Measurements from ENCODE around the gene C18orf63. TPM values are rescaled to one million over a fixed set of nuclear protein-coding genes. Genes with fewer than 3 reads are reported as not detected.

The C18orf63 gene
- total RNA-seq, 1 experiment from 2014 or later: not detected

DNA sequence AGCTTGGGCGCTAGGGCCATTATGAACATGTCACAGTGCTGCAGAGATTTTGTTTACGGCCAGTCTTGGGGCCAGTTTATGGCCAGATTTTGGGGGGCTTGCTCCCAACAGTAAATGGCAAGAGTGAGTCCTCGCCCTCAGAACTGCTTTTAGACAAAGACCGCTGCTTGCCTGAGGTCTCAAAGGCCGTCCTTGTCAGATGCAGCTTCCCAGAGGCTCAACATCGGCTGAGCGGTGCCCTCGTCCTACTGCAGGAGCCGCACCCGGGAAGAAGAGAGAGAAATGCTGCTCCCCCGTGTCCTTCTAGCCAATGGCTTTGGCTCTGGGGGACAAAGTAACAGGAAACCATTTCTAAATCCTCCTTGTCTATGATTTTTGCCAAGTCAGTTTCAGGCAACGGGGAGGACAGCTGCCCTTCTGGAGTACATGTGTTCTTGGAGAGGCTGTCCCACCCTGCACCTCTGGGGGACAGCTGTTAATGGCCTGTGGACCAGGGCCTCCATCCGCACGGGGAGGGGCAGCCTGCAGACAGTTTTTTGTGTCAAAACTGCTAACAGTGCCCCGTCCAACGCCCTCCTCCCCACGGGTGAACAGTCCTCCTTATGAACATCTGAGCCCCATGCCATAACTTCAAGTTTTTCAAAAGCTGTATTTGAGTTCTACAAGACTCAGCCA lies 66.1 kb downstream of the C18orf63 start:
- BruUV-seq (replicated peaks): no TSS peak
- CTCF ChIA-PET: no interaction called here
- TF ChIP-seq, protein P1, sequence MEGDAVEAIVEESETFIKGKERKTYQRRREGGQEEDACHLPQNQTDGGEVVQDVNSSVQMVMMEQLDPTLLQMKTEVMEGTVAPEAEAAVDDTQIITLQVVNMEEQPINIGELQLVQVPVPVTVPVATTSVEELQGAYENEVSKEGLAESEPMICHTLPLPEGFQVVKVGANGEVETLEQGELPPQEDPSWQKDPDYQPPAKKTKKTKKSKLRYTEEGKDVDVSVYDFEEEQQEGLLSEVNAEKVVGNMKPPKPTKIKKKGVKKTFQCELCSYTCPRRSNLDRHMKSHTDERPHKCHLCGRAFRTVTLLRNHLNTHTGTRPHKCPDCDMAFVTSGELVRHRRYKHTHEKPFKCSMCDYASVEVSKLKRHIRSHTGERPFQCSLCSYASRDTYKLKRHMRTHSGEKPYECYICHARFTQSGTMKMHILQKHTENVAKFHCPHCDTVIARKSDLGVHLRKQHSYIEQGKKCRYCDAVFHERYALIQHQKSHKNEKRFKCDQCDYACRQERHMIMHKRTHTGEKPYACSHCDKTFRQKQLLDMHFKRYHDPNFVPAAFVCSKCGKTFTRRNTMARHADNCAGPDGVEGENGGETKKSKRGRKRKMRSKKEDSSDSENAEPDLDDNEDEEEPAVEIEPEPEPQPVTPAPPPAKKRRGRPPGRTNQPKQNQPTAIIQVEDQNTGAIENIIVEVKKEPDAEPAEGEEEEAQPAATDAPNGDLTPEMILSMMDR (IDR thresholded peaks at IDR 0.05; ENCODE audit: unreplicated experiment): no peak
- Mint-ChIP-seq H3K4me3 (ENCODE audit: low read depth, unreplicated experiment) (no peak overlapping the region), H3K4me1 (ENCODE audit: low read depth, unreplicated experiment) (no peaks in the 10 kb centered on the region), H3K27me3 (ENCODE audit: unreplicated experiment) (peaks cover 47% of the 10 kb centered on the region), H3K9me3 (ENCODE audit: low read depth, unreplicated experiment) (no peaks in the 10 kb centered on the region), H3K27ac (ENCODE audit: unreplicated experiment) (no peak overlapping the region), H3K36me3 (ENCODE audit: insufficient read depth, unreplicated experiment) (no peaks in the 10 kb centered on the region)
- intact Hi-C loops (cut with micrococcal nuclease; ENCODE audit: unreplicated experiment): no loop called here
- no peak for DNase-seq

DNA sequence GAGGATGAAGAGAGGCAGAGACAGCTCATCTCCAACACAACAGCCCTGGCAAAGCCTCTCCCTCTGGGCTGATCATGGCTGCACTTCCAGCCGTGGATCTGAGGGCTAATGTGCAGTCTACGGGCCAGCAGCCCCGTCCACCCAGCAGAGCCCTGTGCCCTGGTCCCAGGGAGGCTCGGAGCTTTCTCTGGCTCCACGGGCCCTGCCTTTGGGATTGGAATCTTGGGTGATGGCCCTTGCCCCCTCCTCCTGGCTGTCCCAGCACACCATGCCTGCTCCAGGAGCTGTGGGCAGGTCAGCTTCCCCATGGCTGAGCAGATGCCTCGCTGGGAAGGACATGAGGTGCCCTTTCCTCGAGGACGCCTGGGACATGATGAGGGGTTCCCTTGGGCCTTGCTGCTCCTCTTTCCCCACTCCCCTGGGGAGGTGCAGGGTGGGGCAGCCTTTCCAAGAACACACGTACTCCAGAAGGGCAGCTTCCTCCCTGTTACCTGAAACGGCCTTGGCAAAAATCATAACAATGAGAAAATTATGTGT lies 66.9 kb downstream of the C18orf63 start:
- no peaks in the 10 kb centered on the region for H3K4me1 Mint-ChIP-seq (ENCODE audit: low read depth, unreplicated experiment)
- CTCF ChIA-PET: no interaction called here
- intact Hi-C loops (cut with micrococcal nuclease; ENCODE audit: unreplicated experiment): no loop called here
- peaks cover 54% of the 10 kb centered on the region for H3K27me3 Mint-ChIP-seq (ENCODE audit: unreplicated experiment)
- H3K36me3 Mint-ChIP-seq (ENCODE audit: insufficient read depth, unreplicated experiment): no peaks in the 10 kb centered on the region
- no TSS peak for BruUV-seq (replicated peaks)
- H3K9me3 Mint-ChIP-seq (ENCODE audit: low read depth, unreplicated experiment): no peaks in the 10 kb centered on the region
- DNase-seq: no peak
- no peak overlapping the region for H3K27ac Mint-ChIP-seq (ENCODE audit: unreplicated experiment)
- TF ChIP-seq, protein P1 (IDR thresholded peaks at IDR 0.05; ENCODE audit: unreplicated experiment): no peak
- no peak overlapping the region for H3K4me3 Mint-ChIP-seq (ENCODE audit: low read depth, unreplicated experiment)

DNA sequence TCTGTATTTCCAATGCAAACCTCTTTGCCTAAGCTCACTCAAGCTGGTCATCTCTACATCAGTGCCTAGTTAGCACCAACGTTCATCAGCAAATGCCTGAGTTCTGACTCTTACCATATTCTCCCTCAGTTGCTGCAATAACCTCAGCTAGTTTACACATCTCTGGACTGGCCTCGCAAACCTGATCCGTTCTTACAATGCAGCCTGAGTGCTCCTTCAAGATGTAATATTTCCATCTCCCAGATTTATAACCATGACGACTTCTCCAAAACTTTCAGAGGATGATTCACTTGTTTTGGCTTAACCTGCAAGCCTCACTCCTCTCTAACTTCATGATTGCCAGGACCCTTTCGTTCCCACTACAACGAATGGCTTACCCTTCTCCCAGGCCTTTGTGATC lies 71.7 kb downstream of the C18orf63 start:
- H3K27me3 Mint-ChIP-seq (ENCODE audit: unreplicated experiment): peaks cover 68% of the 10 kb centered on the region
- H3K27ac Mint-ChIP-seq (ENCODE audit: unreplicated experiment): no peak overlapping the region
- TF ChIP-seq, protein P1 (IDR thresholded peaks at IDR 0.05; ENCODE audit: unreplicated experiment): no peak
- CTCF ChIA-PET: no interaction called here
- intact Hi-C loops (cut with micrococcal nuclease; ENCODE audit: unreplicated experiment): no loop called here
- DNase-seq: no peak
- no peaks in the 10 kb centered on the region for H3K4me1 Mint-ChIP-seq (ENCODE audit: low read depth, unreplicated experiment)
- H3K9me3 Mint-ChIP-seq (ENCODE audit: low read depth, unreplicated experiment): no peaks in the 10 kb centered on the region
- BruUV-seq (replicated peaks): no TSS peak
- no peaks in the 10 kb centered on the region for H3K36me3 Mint-ChIP-seq (ENCODE audit: insufficient read depth, unreplicated experiment)
- no peak overlapping the region for H3K4me3 Mint-ChIP-seq (ENCODE audit: low read depth, unreplicated experiment)

DNA sequence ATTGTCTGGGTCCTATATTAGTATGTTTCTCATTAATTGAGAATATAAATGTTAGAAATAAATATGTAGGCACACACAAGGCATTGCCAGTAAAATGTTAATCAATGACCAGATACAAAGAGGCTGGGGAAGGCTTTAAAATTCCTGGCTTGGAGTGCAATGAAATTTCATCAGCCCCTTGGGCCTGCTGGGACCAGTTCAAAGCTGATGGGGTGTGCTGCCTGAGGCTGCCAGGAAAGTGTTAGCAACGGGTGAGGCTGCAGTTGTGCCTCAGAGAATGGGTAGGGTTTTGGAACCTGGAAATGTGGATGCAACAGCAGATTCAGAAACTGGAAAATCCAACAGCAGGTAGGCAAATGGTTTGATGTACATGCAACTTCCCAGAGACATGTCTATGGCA lies 72.6 kb downstream of the C18orf63 start:
- TF ChIP-seq, protein P1 (IDR thresholded peaks at IDR 0.05; ENCODE audit: unreplicated experiment): no peak
- H3K4me3 Mint-ChIP-seq (ENCODE audit: low read depth, unreplicated experiment): no peak overlapping the region
- no peaks in the 10 kb centered on the region for H3K9me3 Mint-ChIP-seq (ENCODE audit: low read depth, unreplicated experiment)
- H3K27ac Mint-ChIP-seq (ENCODE audit: unreplicated experiment): no peak overlapping the region
- peaks cover 76% of the 10 kb centered on the region for H3K27me3 Mint-ChIP-seq (ENCODE audit: unreplicated experiment)
- H3K4me1 Mint-ChIP-seq (ENCODE audit: low read depth, unreplicated experiment): no peaks in the 10 kb centered on the region
- H3K36me3 Mint-ChIP-seq (ENCODE audit: insufficient read depth, unreplicated experiment): no peaks in the 10 kb centered on the region
- CTCF ChIA-PET: no interaction called here
- no TSS peak for BruUV-seq (replicated peaks)
- DNase-seq: no peak
- intact Hi-C loops (cut with micrococcal nuclease; ENCODE audit: unreplicated experiment): no loop called here

Data from Calu3 (cell line).